ENCODE measurements around the gene PRTG.

DNA sequence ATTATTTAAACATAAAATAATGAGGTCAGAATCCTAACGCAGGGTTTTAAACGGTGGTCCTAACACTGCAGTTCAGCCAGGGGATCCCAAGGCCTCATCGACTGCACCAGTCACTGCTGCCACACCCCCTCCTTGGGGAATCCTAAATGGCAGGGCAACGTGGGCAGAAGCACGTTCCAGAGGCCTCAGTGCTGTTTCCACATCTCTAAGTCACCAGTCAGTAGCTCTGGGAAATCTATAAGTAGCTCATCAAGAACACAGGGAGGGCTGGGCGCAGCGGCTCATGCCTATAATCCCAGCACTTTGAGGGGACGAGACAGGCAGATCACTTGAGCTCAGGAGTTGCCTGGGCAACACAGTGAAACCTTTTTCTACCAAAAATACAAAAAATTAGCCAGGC lies 47.5 kb downstream of the PRTG start:
- TF ChIP-seq, protein P1, sequence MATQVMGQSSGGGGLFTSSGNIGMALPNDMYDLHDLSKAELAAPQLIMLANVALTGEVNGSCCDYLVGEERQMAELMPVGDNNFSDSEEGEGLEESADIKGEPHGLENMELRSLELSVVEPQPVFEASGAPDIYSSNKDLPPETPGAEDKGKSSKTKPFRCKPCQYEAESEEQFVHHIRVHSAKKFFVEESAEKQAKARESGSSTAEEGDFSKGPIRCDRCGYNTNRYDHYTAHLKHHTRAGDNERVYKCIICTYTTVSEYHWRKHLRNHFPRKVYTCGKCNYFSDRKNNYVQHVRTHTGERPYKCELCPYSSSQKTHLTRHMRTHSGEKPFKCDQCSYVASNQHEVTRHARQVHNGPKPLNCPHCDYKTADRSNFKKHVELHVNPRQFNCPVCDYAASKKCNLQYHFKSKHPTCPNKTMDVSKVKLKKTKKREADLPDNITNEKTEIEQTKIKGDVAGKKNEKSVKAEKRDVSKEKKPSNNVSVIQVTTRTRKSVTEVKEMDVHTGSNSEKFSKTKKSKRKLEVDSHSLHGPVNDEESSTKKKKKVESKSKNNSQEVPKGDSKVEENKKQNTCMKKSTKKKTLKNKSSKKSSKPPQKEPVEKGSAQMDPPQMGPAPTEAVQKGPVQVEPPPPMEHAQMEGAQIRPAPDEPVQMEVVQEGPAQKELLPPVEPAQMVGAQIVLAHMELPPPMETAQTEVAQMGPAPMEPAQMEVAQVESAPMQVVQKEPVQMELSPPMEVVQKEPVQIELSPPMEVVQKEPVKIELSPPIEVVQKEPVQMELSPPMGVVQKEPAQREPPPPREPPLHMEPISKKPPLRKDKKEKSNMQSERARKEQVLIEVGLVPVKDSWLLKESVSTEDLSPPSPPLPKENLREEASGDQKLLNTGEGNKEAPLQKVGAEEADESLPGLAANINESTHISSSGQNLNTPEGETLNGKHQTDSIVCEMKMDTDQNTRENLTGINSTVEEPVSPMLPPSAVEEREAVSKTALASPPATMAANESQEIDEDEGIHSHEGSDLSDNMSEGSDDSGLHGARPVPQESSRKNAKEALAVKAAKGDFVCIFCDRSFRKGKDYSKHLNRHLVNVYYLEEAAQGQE (IDR thresholded peaks at IDR 0.05; ENCODE audit: insufficient read depth in 1 of 2, low read depth in 2 of 2, low read length in 2 of 2) = no peak
- TF ChIP-seq POLR2AphosphoS5 (IDR thresholded peaks at IDR 0.05; ENCODE audit: low read depth, low read length) (no peak), TAF1 (IDR thresholded peaks at IDR 0.05; ENCODE audit: borderline replicate concordance, insufficient read depth, low read length) (no peak), FOXP2 (optimal IDR thresholded peaks at IDR 0.05; ENCODE audit: borderline replicate concordance, extremely low read depth, extremely low read length, insufficient read depth) (no peak), SIN3A (IDR thresholded peaks at IDR 0.05; ENCODE audit: borderline replicate concordance, insufficient read depth, low read length) (no peak)
